Measurements from ENCODE around the gene GIMAP8.

DNA sequence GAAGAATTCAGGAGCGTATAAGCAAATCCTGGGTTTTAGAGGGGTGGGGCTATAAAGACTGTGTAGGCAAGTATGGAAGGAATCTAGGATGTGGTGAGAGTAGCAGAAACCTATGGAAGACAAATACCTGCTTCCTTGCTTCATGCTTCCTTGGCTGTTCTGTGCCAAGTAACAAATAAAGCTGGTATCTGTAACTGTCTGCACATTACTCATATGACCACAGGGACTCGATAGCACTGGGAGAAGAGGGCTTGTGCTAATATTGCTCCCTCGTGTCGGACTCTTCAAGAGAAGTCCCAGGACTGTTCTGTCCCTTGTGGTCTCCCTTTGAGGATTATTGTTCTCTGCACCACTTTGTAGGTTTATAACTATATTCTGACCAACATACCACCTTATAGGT lies 52.7 kb downstream of the GIMAP8 start:
- TF ChIP-seq EZH2 (IDR thresholded peaks at IDR 0.05; ENCODE audit: insufficient read depth, poor library complexity, severe bottlenecking) (no peak), EZH2phosphoT487 (IDR thresholded peaks at IDR 0.05; ENCODE audit: insufficient read depth, low read depth) (no peak)

Measured in GM23248 (cell line).